HepG2 (cell line): ENCODE data around the gene CGREF1. TPM values are rescaled to one million over a fixed set of nuclear protein-coding genes. Genes with fewer than 3 reads are reported as not detected.
A peak's percentile ranks its signal among the peaks of the same experiment; 100 is the strongest.

Experiments
- ASH2L ChIP-seq: fragments of 300-600, 200-600 bp; sonication (generic); IDR thresholded peaks from 2 replicates; pipeline ENCODE4 v1.7.0; 2017; ENCODE audit warnings: low read depth, mild to moderate bottlenecking, moderate library complexity, mixed read lengths, low read length; ENCODE audit not compliant: insufficient read length
- CBFB ChIP-seq: sonication (generic); formaldehyde crosslinking; IDR thresholded peaks from 2 replicates; pipeline ENCODE4 v1.4.0; 2020; ENCODE audit warnings: missing genetic modification reagents
- CBX1 ChIP-seq: IDR thresholded peaks from one replicate; pipeline ENCODE4 v1.6.1; 2016; ENCODE audit warnings: antibody characterized with exemption, low read depth
- CBX5 ChIP-seq: sonication (generic); formaldehyde crosslinking; IDR thresholded peaks from 2 replicates; pipeline ENCODE4 v1.4.0; 2020; ENCODE audit warnings: missing genetic modification reagents, borderline replicate concordance
- HCFC1 ChIP-seq: fragments of 150-350 bp; IDR thresholded peaks from 2 replicates; pipeline ENCODE4 v1.6.1; 2014; ENCODE audit warnings: low read depth, low read length
- HMG20A ChIP-seq: IDR thresholded peaks from 2 replicates; pipeline ENCODE4 v1.6.1; 2016; ENCODE audit warnings: borderline replicate concordance
- HNRNPUL1 ChIP-seq: fragments of 200-400 bp; formaldehyde crosslinking; IDR thresholded peaks from 2 replicates; pipeline ENCODE4 v1.6.1; 2017; ENCODE audit warnings: low read depth, mild to moderate bottlenecking, low read length, moderate library complexity
- KAT7 ChIP-seq: IDR thresholded peaks from 2 replicates; pipeline ENCODE4 v1.6.1; 2018; ENCODE audit warnings: borderline replicate concordance, missing compliant biosample characterization
- MIXL1 ChIP-seq: IDR thresholded peaks from 2 replicates; pipeline ENCODE4 v1.6.1; 2016
- MLX ChIP-seq: IDR thresholded peaks from 2 replicates; pipeline ENCODE4 v1.6.1; 2016
- MNT ChIP-seq: fragments of 450-650 bp; IDR thresholded peaks from 2 replicates; pipeline ENCODE4 v1.6.1; 2016
- MYC ChIP-seq: sonication (generic); formaldehyde crosslinking; IDR thresholded peaks from 2 replicates; pipeline ENCODE4 v1.9.0; 2021; ENCODE audit warnings: missing genetic modification reagents, borderline replicate concordance
- NR2F2 ChIP-seq: IDR thresholded peaks from 2 replicates; pipeline ENCODE4 v1.6.1; 2012; ENCODE audit warnings: low read depth, inconsistent platforms, borderline replicate concordance
- PHF5A ChIP-seq: IDR thresholded peaks from one replicate; pipeline ENCODE4 v1.6.1; 2018; ENCODE audit warnings: low read depth, missing genetic modification reagents; ENCODE audit not compliant: unreplicated experiment
- PRMT3 ChIP-seq: sonication (generic); formaldehyde crosslinking; IDR thresholded peaks from 2 replicates; pipeline ENCODE4 v1.8.1; 2022; ENCODE audit warnings: low read depth, mild to moderate bottlenecking, moderate library complexity, missing genetic modification reagents, borderline replicate concordance
- REPIN1 ChIP-seq: sonication (generic); formaldehyde crosslinking; IDR thresholded peaks from 2 replicates; pipeline ENCODE4 v1.8.0; 2022; ENCODE audit warnings: missing genetic modification reagents, low read depth, mild to moderate bottlenecking, borderline replicate concordance
- SAP130 ChIP-seq: IDR thresholded peaks from 2 replicates; pipeline ENCODE4 v1.6.1; 2016; ENCODE audit warnings: low read depth
- SMAD1 ChIP-seq: sonication (generic); formaldehyde crosslinking; IDR thresholded peaks from 2 replicates; pipeline ENCODE4 v1.4.0; 2020; ENCODE audit warnings: missing genetic modification reagents, low read depth, mild to moderate bottlenecking, borderline replicate concordance
- THAP8 ChIP-seq: sonication (generic); formaldehyde crosslinking; IDR thresholded peaks from 2 replicates; pipeline ENCODE4 v1.5.1; 2020; ENCODE audit warnings: missing genetic modification reagents, mild to moderate bottlenecking, borderline replicate concordance
- ZBTB1 ChIP-seq: sonication (generic); formaldehyde crosslinking; IDR thresholded peaks from 2 replicates; pipeline ENCODE4 v1.4.0; 2020; ENCODE audit warnings: missing genetic modification reagents, borderline replicate concordance
- ZNF160 ChIP-seq: sonication (generic); formaldehyde crosslinking; IDR thresholded peaks from 2 replicates; pipeline ENCODE4 v1.8.0; 2022; ENCODE audit warnings: mild to moderate bottlenecking, inconsistent platforms, missing genetic modification reagents
- ZNF501 ChIP-seq: sonication (generic); formaldehyde crosslinking; IDR thresholded peaks from 2 replicates; pipeline ENCODE4 v1.5.1; 2020; ENCODE audit warnings: mild to moderate bottlenecking, moderate library complexity, missing genetic modification reagents
- ZNF605 ChIP-seq: sonication (generic); formaldehyde crosslinking; IDR thresholded peaks from 2 replicates; pipeline ENCODE4 v1.8.0; 2022; ENCODE audit warnings: mild to moderate bottlenecking, missing genetic modification reagents
- ZNF670 ChIP-seq: sonication (generic); formaldehyde crosslinking; IDR thresholded peaks from 2 replicates; pipeline ENCODE4 v1.8.0; 2022; ENCODE audit warnings: mild to moderate bottlenecking, missing genetic modification reagents, borderline replicate concordance
- ZNF766 ChIP-seq: sonication (generic); formaldehyde crosslinking; IDR thresholded peaks from 2 replicates; pipeline ENCODE4 v1.5.0; 2020; ENCODE audit warnings: missing genetic modification reagents, borderline replicate concordance
- ZSCAN31 ChIP-seq: sonication (generic); formaldehyde crosslinking; IDR thresholded peaks from 2 replicates; pipeline ENCODE4 v1.5.0; 2020; ENCODE audit warnings: low read depth, mild to moderate bottlenecking, missing genetic modification reagents
- polyA plus RNA-seq, 8 experiments: library from polyadenylated mRNA; depleted of rRNA in 3 of 8; stranded (reverse) in 7 of 8; unstranded in 1 of 8; fragments of >200 nt; fragmentation: Illumina TruSeq in 4 of 8; extraction: Trizol in 4 of 8; gene quantifications; 2 replicates each; pipeline versions ENCODE4 v1.2.1 to v1.2.3, GENCODE V29; 2011 to 2016; ENCODE audit warnings: low read depth in 4 of 8, missing spikeins in 1 of 8, mixed read lengths in 1 of 8; ENCODE audit not compliant: insufficient read depth in 1 of 8
- total RNA-seq, 5 experiments: library from RNA; depleted of rRNA; stranded (reverse); fragments of >200 nt; fragmentation: Illumina TruSeq; extraction: Trizol; gene quantifications; 2 replicates each; pipeline ENCODE4 v1.2.3, GENCODE V29; 2016; ENCODE audit warnings: low read depth in 1 of 5

The CGREF1 gene
- total and polyA plus RNA-seq, 2 of the 13 experiments (the other 11 are each of a cell fraction or from before 2014, with no cell fraction given) = 13.9 to 23.4 TPM

- peak; percentile 89; the same call in 1 of the 2 replicates for TF ChIP-seq REPIN1
- TF ChIP-seq MLX (CRISPR knock-in tag) = peak; percentile 92
- peak; percentile 23; the same call in 1 of the 2 replicates for TF ChIP-seq PRMT3 (CRISPR knock-in tag)
- TF ChIP-seq NR2F2 = 0 out of 2 replicates have a peak, but pooled peaks have one; percentile 35
- no peak for TF ChIP-seq ZBTB1 (CRISPR knock-in tag)
- peak; percentile 77 for TF ChIP-seq MYC (CRISPR knock-in tag)
- TF ChIP-seq CBX1 = peak; percentile 53
- TF ChIP-seq HMG20A (CRISPR knock-in tag) = peak; percentile 91
- TF ChIP-seq SAP130 (CRISPR knock-in tag) = peak; percentile 97
- peak; percentile 76; the same call in 1 of the 2 replicates for TF ChIP-seq KAT7 (CRISPR knock-in tag)
- peak; percentile 69; the same call in 1 of the 2 replicates for TF ChIP-seq ZNF670 (CRISPR knock-in tag)
- no peak for TF ChIP-seq THAP8
- peak; percentile 26; the same call in 1 of the 2 replicates for TF ChIP-seq ZNF160 (CRISPR knock-in tag)
- TF ChIP-seq ZSCAN31 (CRISPR knock-in tag) = no peak; the same call in 1 of the 2 replicates
- TF ChIP-seq ZNF605 (CRISPR knock-in tag) = peak; percentile 89
- TF ChIP-seq CBX5 = peak; percentile 87; the same call in 1 of the 2 replicates
- no peak for TF ChIP-seq HNRNPUL1
- peak; percentile 98 for TF ChIP-seq ZNF501 (CRISPR knock-in tag)
- peak; percentile 70; the same call in 1 of the 2 replicates for TF ChIP-seq CBFB (CRISPR knock-in tag)
- TF ChIP-seq HCFC1 = peak; percentile 84
- TF ChIP-seq SMAD1 (CRISPR knock-in tag) = 0 out of 2 replicates have a peak, but pooled peaks have one; percentile 80
- peak; percentile 80 for TF ChIP-seq ASH2L
- TF ChIP-seq ZNF766 (CRISPR knock-in tag) = peak; percentile 83; the same call in 1 of the 2 replicates
- peak; percentile 89 for TF ChIP-seq PHF5A (CRISPR knock-in tag)
- peak; percentile 85 for TF ChIP-seq MIXL1 (CRISPR knock-in tag)
- TF ChIP-seq MNT = no peak
These were observed 22.9 kb downstream of the CGREF1 start (continued) for GRCh38 chr2:27095745-27096651.
